GM10248 (cell line): ENCODE data around the gene CFAP126.
A peak's percentile ranks its signal among the peaks of the same experiment; 100 is the strongest.
"Not testable (repeated sequence)": the region's sequence is repeated elsewhere in the genome, so short reads cannot be mapped to it uniquely, and the experiment has no call there.

ENCODE experiments used
- CTCF ChIA-PET: fragments of 300-600 bp; sonication (Branson Sonifier 250); formaldehyde crosslinking; extraction: SDS; loops from one replicate; lab custom pipeline; 2021; ENCODE audit warnings: antibody characterized with exemption; lab: Yijun Ruan, JAX
- POLR2A ChIA-PET: fragments of 350-650 bp; sonication (Branson Sonifier 250); formaldehyde crosslinking; extraction: SDS; loops from one replicate; lab custom pipeline; 2020; ENCODE audit warnings: antibody characterized with exemption; lab: Yijun Ruan, JAX
- DNase-seq: peaks from one replicate; pipeline ENCODE4 v3.0.0; 2012; ENCODE audit errors: extremely low spot score
- CTCF ChIP-seq: IDR thresholded peaks from 2 replicates; pipeline ENCODE4 v1.5.1; 2012; ENCODE audit warnings: mild to moderate bottlenecking, low read depth; ENCODE audit errors: extremely low read depth, missing control alignments, control extremely low read depth

The CFAP126 gene

GRCh38 chr1:161390559-161390858 is 22.8 kb upstream of the CFAP126 start:
- ChIA-PET CTCF (interaction anchor here (1.1 to 13.4 kb wide), 4 partner anchors 8 to 348 kb away, joined by 3 to 195 read pairs (median 4); partner anchors contain the start of genes APOA2 and TOMM40L), POLR2A (no interaction called here)
- no peak for DNase-seq
- no peak for TF ChIP-seq CTCF

GRCh38 chr1:161389691-161390558 is 22.2 kb upstream of the CFAP126 start:
- TF ChIP-seq CTCF, result no peak
- DNase-seq, result peak; percentile 94
- ChIA-PET CTCF (interaction anchor here (1.2 to 13.4 kb wide), 6 partner anchors 10 to 348 kb away, joined by 3 to 195 read pairs (median 4); partner anchors contain the start of genes APOA2 and TOMM40L), POLR2A (interaction anchor here (0.6 kb wide), 3 partner anchors 320 to 1028 kb away, joined by 3 to 6 read pairs (median 3); no protein-coding TSS in a partner anchor)

GRCh38 chr1:161389158-161389557 is 21.5 kb upstream of the CFAP126 start:
- not testable (repeated sequence) for DNase-seq
- ChIA-PET CTCF (interaction anchor here (1.2 to 13.4 kb wide), 7 partner anchors 11 to 197 kb away, joined by 3 to 195 read pairs (median 5); partner anchors contain the start of genes APOA2 and TOMM40L), POLR2A (interaction anchor here (0.6 kb wide), 2 partner anchors 319 to 1027 kb away, joined by 3 to 6 read pairs; no protein-coding TSS in a partner anchor)

GRCh38 chr1:161388639-161389038 is 21.0 kb upstream of the CFAP126 start:
- TF ChIP-seq CTCF, result no peak
- CTCF ChIA-PET, result interaction anchor here (1.2 to 13.4 kb wide), 6 partner anchors 10 to 197 kb away, joined by 3 to 195 read pairs (median 5); partner anchors contain the start of genes APOA2 and TOMM40L
- no peak for DNase-seq
- POLR2A ChIA-PET, result no interaction called here

GRCh38 chr1:161382214-161383019 is 14.7 kb upstream of the CFAP126 start:
- POLR2A ChIA-PET, result no interaction called here
- peak; percentile 49 for DNase-seq
- TF ChIP-seq CTCF, result peak; percentile 72
- CTCF ChIA-PET, result interaction anchor here (0.7 to 13.4 kb wide), 50 partner anchors 8 to 655 kb away, joined by 3 to 195 read pairs (median 4); partner anchors contain the start of genes ADAMTS4, APOA2, B4GALT3 and CFAP126

- no peak for TF ChIP-seq CTCF
- DNase-seq, result no peak
- CTCF ChIA-PET, result interaction anchor here (0.7 to 13.4 kb wide), 44 partner anchors 8 to 655 kb away, joined by 3 to 195 read pairs (median 4); partner anchors contain the start of genes ADAMTS4, APOA2, B4GALT3 and CFAP126
- POLR2A ChIA-PET, result no interaction called here
These were observed 14.0 kb upstream of the CFAP126 start for GRCh38 chr1:161381707-161382106.
